LNCAP (cell line): ENCODE data around the gene ECHS1.

Experiments used
- TF ChIP-seq, protein P1 (sequence below): fragments of 450-650 bp; IDR thresholded peaks from 2 replicates; pipeline ENCODE4 v1.5.1; 2017; ENCODE audit warnings: mild to moderate bottlenecking

Gene ECHS1

DNA sequence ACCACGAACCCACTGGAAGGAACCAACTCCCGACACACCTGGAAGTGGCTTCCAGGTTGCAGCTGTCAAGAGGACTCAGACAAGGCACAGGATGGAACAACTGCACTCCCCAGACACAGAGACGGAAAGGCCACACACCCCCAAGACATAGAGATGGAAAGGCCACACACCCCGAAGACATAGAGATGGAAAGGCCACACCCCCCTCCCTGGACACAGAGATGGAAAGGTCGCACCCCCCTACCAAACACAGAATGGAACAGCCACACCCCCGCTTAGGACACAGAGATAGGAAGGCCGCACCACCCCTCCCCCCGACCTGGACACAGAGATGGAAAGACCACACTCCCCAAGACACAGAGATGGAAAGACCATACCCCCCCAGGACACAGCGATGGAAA, 56.9 kb downstream of the ECHS1 start:
- TF ChIP-seq, protein P1, sequence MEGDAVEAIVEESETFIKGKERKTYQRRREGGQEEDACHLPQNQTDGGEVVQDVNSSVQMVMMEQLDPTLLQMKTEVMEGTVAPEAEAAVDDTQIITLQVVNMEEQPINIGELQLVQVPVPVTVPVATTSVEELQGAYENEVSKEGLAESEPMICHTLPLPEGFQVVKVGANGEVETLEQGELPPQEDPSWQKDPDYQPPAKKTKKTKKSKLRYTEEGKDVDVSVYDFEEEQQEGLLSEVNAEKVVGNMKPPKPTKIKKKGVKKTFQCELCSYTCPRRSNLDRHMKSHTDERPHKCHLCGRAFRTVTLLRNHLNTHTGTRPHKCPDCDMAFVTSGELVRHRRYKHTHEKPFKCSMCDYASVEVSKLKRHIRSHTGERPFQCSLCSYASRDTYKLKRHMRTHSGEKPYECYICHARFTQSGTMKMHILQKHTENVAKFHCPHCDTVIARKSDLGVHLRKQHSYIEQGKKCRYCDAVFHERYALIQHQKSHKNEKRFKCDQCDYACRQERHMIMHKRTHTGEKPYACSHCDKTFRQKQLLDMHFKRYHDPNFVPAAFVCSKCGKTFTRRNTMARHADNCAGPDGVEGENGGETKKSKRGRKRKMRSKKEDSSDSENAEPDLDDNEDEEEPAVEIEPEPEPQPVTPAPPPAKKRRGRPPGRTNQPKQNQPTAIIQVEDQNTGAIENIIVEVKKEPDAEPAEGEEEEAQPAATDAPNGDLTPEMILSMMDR = no peak

DNA sequence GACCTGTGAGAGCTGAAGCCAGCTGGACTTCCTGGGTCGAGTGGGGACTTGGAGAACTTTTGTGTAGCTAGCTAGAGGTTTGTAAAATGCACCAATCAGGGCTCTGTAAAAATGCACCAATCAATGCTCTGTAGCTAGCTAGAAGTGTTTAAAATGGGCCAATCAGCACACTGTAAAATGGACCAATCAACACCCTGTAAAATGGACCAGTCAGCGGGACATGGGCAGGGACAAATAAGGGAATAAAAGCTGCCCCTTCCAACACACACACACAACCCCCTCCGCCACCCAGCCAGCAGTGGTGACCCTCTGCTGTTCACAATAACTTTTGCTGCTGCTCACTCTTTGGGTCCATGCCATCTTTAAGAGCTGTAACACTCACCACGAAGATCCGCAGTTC, 57.3 kb downstream of the ECHS1 start:
- TF ChIP-seq, protein P1 = no peak

DNA sequence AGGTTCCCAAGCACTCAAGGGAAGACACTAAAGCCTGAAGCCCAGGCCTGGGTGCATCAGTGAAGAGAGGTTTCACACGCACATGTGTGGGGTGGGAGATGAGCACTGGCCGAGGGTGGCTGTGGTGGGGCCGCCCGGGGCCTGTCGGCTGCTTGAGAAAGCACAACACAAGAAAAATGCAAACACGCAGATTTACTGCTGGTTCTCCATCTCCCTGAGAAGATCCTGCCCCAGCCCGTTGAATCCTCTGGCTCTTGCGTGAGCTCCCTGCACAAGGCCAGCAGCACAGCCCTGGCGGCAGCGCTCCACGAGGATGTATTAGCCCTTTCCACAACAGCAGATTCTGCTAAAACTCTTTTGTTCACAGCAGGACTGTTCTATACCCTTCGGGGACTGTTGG, 58.2 kb downstream of the ECHS1 start:
- TF ChIP-seq, protein P1 = no peak

DNA sequence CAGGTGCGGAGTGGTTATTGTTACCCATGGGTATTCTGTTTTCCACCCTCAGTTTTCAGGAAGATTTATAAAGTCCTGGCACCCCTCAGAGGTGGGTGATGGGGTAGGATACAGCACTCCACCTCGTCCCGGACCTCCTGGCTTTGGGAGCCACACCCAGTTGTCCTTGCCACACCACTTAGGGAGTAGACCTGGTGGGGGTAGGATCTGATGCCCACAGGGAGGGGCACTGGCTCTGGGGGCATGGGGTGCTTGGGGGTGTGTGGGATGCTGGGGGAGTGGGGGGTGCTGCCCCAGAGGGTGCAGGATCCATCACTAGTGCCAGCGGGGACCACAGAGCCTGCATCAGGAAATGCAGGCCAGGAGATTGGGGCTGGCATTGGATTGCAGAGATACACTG, 60.0 kb downstream of the ECHS1 start:
- TF ChIP-seq, protein P1 = no peak

DNA sequence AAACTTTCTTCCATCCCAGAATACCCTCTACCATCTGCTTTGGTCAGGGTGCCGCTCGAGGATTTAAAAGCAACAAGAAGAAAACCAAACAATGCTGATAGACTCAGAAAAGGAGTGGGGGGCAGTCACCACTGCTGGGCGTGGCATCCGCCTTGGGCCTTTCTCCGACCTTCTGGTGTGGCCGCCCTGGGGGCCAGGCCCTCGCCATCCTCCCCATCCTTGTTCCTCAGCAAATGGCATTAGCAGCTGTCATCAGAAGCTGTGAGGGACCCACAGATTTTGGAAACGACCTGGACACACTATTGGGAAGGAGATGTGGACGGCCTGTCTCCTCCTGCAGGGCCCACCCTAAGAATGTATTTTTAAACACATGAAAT, 60.4 kb downstream of the ECHS1 start:
- TF ChIP-seq, protein P1 = no peak
